Activated CD4-positive, CD25-positive, alpha-beta regulatory T cell treated with anti-CD3 and anti-CD28 coated beads, Interleukin-2, amount 50 U/mL, for 24 hours (primary cell): ENCODE measurements around the gene USH2A.
"Not testable (repeated sequence)": the region's sequence is repeated elsewhere in the genome, so short reads cannot be mapped to it uniquely, and the experiment has no call there.

Source experiments
- ATAC-seq, 2 donors: fragments of 150-1000 bp; cut with Tn5 transposase; one replicate each; pipeline ENCODE4 v1.10.0; 2021; ENCODE audit warnings: mild to moderate bottlenecking in 1 of 2, moderate library complexity in 1 of 2

USH2A gene

GRCh38 chr1:216028631-216029030 is 394.6 kb downstream of the USH2A start:
- ATAC-seq, result no peak

- no peak for ATAC-seq
These were observed 398.7 kb downstream of the USH2A start for GRCh38 chr1:216024546-216024945.

GRCh38 chr1:216020743-216021345 is 402.4 kb downstream of the USH2A start:
- ATAC-seq, result no peak

GRCh38 chr1:216015116-216015515 is 408.1 kb downstream of the USH2A start:
- ATAC-seq, result no peak

GRCh38 chr1:216014086-216014485 is 409.2 kb downstream of the USH2A start:
- ATAC-seq, result no peak

GRCh38 chr1:216009456-216009855 is 413.8 kb downstream of the USH2A start:
- not testable (repeated sequence) for ATAC-seq

GRCh38 chr1:216005916-216006315 is 417.3 kb downstream of the USH2A start:
- ATAC-seq, result no peak

- no peak for ATAC-seq
These were observed 430.6 kb downstream of the USH2A start for GRCh38 chr1:215992620-215993019.

- ATAC-seq, result no peak
These were observed 436.0 kb downstream of the USH2A start for GRCh38 chr1:215987092-215987875.

GRCh38 chr1:215986401-215986800 is 436.8 kb downstream of the USH2A start:
- no peak for ATAC-seq

- no peak for ATAC-seq
These were observed 439.6 kb downstream of the USH2A start for GRCh38 chr1:215983680-215984079.

- no peak for ATAC-seq
These were observed 451.3 kb downstream of the USH2A start for GRCh38 chr1:215971793-215972441.

- no peak for ATAC-seq
These were observed 452.8 kb downstream of the USH2A start for GRCh38 chr1:215970406-215970805.

- no peak for ATAC-seq
These were observed 459.6 kb downstream of the USH2A start for GRCh38 chr1:215963621-215964020.

- no peak for ATAC-seq
These were observed 460.2 kb downstream of the USH2A start for GRCh38 chr1:215963040-215963439.

GRCh38 chr1:215958841-215959240 is 464.4 kb downstream of the USH2A start:
- no peak for ATAC-seq

GRCh38 chr1:215957663-215958062 is 465.6 kb downstream of the USH2A start:
- ATAC-seq, result no peak

GRCh38 chr1:215932558-215932957 is 490.7 kb downstream of the USH2A start:
- ATAC-seq, result no peak

- ATAC-seq, result no peak
These were observed 496.6 kb downstream of the USH2A start for GRCh38 chr1:215926670-215927069.

- no peak for ATAC-seq
These were observed 500.0 kb downstream of the USH2A start for GRCh38 chr1:215923129-215923824.

GRCh38 chr1:215911406-215911968 is 511.8 kb downstream of the USH2A start:
- ATAC-seq, result no peak

GRCh38 chr1:215905493-215906115 is 517.6 kb downstream of the USH2A start:
- ATAC-seq, result no peak
